B cell (primary cell): ENCODE data around the gene NOC4L. TPM values are rescaled to one million over a fixed set of nuclear protein-coding genes. Genes with fewer than 3 reads are reported as not detected.

Source experiments
- ATAC-seq: fragments of 200-7000 bp; cut with Tn5 transposase; one replicate; pipeline ENCODE4 v1.10.0; 2021; ENCODE audit warnings: low read depth, mild to moderate bottlenecking, moderate number of reproducible peaks, moderate library complexity
- CTCF ChIA-PET: fragments of 350-600 bp; sonication (Branson Sonifier 250); formaldehyde crosslinking; loops from one replicate; lab custom pipeline; 2021; ENCODE audit warnings: antibody characterized with exemption, inconsistent platforms; lab: Charles Lee
- POLR2A ChIA-PET: fragments of 350-600 bp; sonication (Branson Sonifier 250); formaldehyde crosslinking; loops from one replicate; lab custom pipeline; 2021; ENCODE audit warnings: antibody characterized with exemption; lab: Charles Lee
- DNase-seq: peaks from one replicate; pipeline ENCODE4 v3.0.0; 2013
- H2AFZ ChIP-seq: 2 replicates; pipeline ENCODE4 v1.6.1; 2012; ENCODE audit warnings: mild to moderate bottlenecking, low read depth, low read length; ENCODE audit not compliant: insufficient read depth, poor library complexity, severe bottlenecking
- H3K27ac ChIP-seq, 2 donors: 1 replicate in 1 of 2; 2 replicates in 1 of 2; pipeline ENCODE4 v1.5.1; 2012 to 2013; ENCODE audit warnings: low read length in 2 of 2, mild to moderate bottlenecking in 2 of 2, moderate library complexity in 1 of 2
- H3K27me3 ChIP-seq, 4 experiments: fragments of 200-600 bp in 1 of 4; sonication (generic) in 1 of 4; replicated peaks in 1 of 4; 1 replicate in 2 of 4; 2 replicates in 2 of 4; pipeline versions ENCODE4 v1.6.1 to v1.7.0; 2013 to 2016; ENCODE audit warnings: low read length in 3 of 4, mild to moderate bottlenecking in 2 of 4, mixed read lengths in 1 of 4, moderate library complexity in 1 of 4; ENCODE audit not compliant: insufficient read depth in 4 of 4, control insufficient read depth in 3 of 4; ENCODE audit errors: control extremely low read depth in 1 of 4
- H3K36me3 ChIP-seq, 2 experiments: replicated peaks in 1 of 2; 1 replicate in 1 of 2; 2 replicates in 1 of 2; pipeline versions ENCODE4 v1.6.1 to v1.7.1; 2013; ENCODE audit warnings: low read length in 1 of 2; ENCODE audit not compliant: insufficient read depth in 2 of 2, control insufficient read depth in 1 of 2; ENCODE audit errors: control extremely low read depth in 1 of 2, extremely low read depth in 1 of 2
- H3K4me1 ChIP-seq, 2 donors: fragments of 200-600 bp in 1 of 2; sonication (generic) in 1 of 2; 1 replicate in 1 of 2; 2 replicates in 1 of 2; pipeline versions ENCODE4 v1.5.1 to v1.6.1; 2013 to 2017; ENCODE audit warnings: low read length in 2 of 2; ENCODE audit not compliant: control insufficient read depth in 2 of 2, insufficient read depth in 2 of 2
- H3K4me2 ChIP-seq: replicated peaks from 2 replicates; pipeline ENCODE3; 2012; ENCODE audit warnings: mild to moderate bottlenecking, low read depth, low read length; ENCODE audit not compliant: poor library complexity, severe bottlenecking
- H3K4me3 ChIP-seq, 5 experiments: fragments of 200-600 bp in 1 of 5; sonication (generic) in 1 of 5; 1 replicate in 3 of 5; 2 replicates in 2 of 5; pipeline versions ENCODE4 v1.5.1 to v1.7.0; 2011 to 2016; ENCODE audit warnings: low read length in 4 of 5, mild to moderate bottlenecking in 4 of 5, low read depth in 2 of 5, control low read depth in 1 of 5, moderate library complexity in 1 of 5; ENCODE audit not compliant: insufficient read depth in 1 of 5; ENCODE audit errors: control extremely low read depth in 1 of 5, extremely low read depth in 1 of 5
- H3K79me2 ChIP-seq: fragments of 200-600 bp; sonication (generic); one replicate; pipeline ENCODE4 v1.6.0; 2016; ENCODE audit warnings: low read length; ENCODE audit not compliant: control insufficient read depth, insufficient read depth
- H3K9ac ChIP-seq: fragments of 200-600 bp; sonication (generic); 2 replicates; pipeline ENCODE4 v1.6.1; 2017; ENCODE audit warnings: mild to moderate bottlenecking, low read length, moderate library complexity
- H3K9me3 ChIP-seq, 3 donors: one replicate each; pipeline versions ENCODE4 v1.6.1 to v1.7.1; 2013; ENCODE audit warnings: low read length in 2 of 3; ENCODE audit not compliant: control insufficient read depth in 2 of 3, insufficient read depth in 1 of 3; ENCODE audit errors: control extremely low read depth in 1 of 3
- H4K20me1 ChIP-seq: 2 replicates; pipeline ENCODE4 v1.6.0; 2012; ENCODE audit warnings: mild to moderate bottlenecking, low read length; ENCODE audit not compliant: insufficient read depth, control insufficient read depth, poor library complexity, severe bottlenecking
- H3K27ac Mint-ChIP-seq: one replicate; pipeline ENCODE4 v1.8.0; 2021; ENCODE audit warnings: mixed read lengths
- H3K27me3 Mint-ChIP-seq: one replicate; pipeline ENCODE4 v1.8.0; 2021; ENCODE audit warnings: mixed read lengths
- H3K4me1 Mint-ChIP-seq: one replicate; pipeline ENCODE4 v1.8.0; 2021; ENCODE audit warnings: mixed read lengths
- H3K4me3 Mint-ChIP-seq: one replicate; pipeline ENCODE4 v1.8.0; 2021; ENCODE audit warnings: mixed read lengths
- H3K9me3 Mint-ChIP-seq: one replicate; pipeline ENCODE4 v1.8.0; 2022; ENCODE audit warnings: mixed read lengths; ENCODE audit not compliant: insufficient read depth
- CTCF ChIP-seq: fragments of 200-600 bp; IDR thresholded peaks from one replicate; pipeline ENCODE4 v1.8.0; 2022; ENCODE audit warnings: antibody characterized with exemption, mild to moderate bottlenecking
- EZH2 ChIP-seq: IDR thresholded peaks from 2 replicates; pipeline ENCODE4 v1.6.1; 2012; ENCODE audit warnings: borderline replicate concordance, low read depth, mild to moderate bottlenecking, moderate library complexity, low read length; ENCODE audit not compliant: insufficient read depth, poor library complexity, severe bottlenecking
- WGBS: methylation state at CpG from one replicate; pipeline ENCODE4 v1.1.5; 2013; ENCODE audit warnings: missing lambda C conversion rate; ENCODE audit not compliant: insufficient coverage; 5-methylcytosine and 5-hydroxymethylcytosine counted together
- intact Hi-C: fragments of 100-400 bp; cut with micrococcal nuclease; formaldehyde crosslinking; loops from one replicate; pipeline ENCODE4 v1.10.0; 2022
- polyA plus RNA-seq: library from polyadenylated mRNA; depleted of rRNA; stranded (reverse); fragments of >200 nt; gene quantifications from 2 replicates; pipeline ENCODE4 v1.2.3, GENCODE V29; 2012
- total RNA-seq, 2 donors: library from RNA; stranded (reverse); fragments of 120-200 nt in 1 of 2; gene quantifications; 1 replicate in 1 of 2; 2 replicates in 1 of 2; pipeline versions ENCODE4 v1.2.3 to v1.2.4, GENCODE V29; 2013 to 2022

The NOC4L gene
- total and polyA plus RNA-seq, 2 donors (not counting 1 experiment from before 2014, with no cell fraction given): 13.1 to 21.9 TPM

GRCh38 chr12:132154341-132154761 is 10.1 kb downstream of the NOC4L start:
- 68% methylated on average over 18 of the region's 21 CpGs for WGBS
- DNase-seq: no peak
- POLR2A ChIA-PET: interaction anchor here (1.0 kb wide), 1 partner anchor 461 kb away, joined by 3 read pairs; no protein-coding TSS in a partner anchor
- H3K9me3 ChIP-seq: no peaks in the 10 kb centered on the region
- peak overlapping the region; percentile 64 for H3K4me2 ChIP-seq
- H3K4me3 ChIP-seq: peak overlapping the region in 1 of 5 experiments; percentile 37
- intact Hi-C loops: loop anchor here (1.0 to 2.0 kb wide), 4 partner anchors 35 to 407 kb away; no protein-coding TSS in a partner anchor
- no peak for ATAC-seq
- peaks cover 17% of the 10 kb centered on the region for H3K79me2 ChIP-seq
- TF ChIP-seq EZH2 (no peak), CTCF (no peak)
- no peak overlapping the region for H3K27ac ChIP-seq
- H2AFZ ChIP-seq: peak overlapping the region; percentile 39
- H3K4me1 Mint-ChIP-seq: peaks cover 9% of the 10 kb centered on the region
- H3K4me3 Mint-ChIP-seq: peak overlapping the region; percentile 54
- H3K4me1 ChIP-seq: peaks cover 3 to 11% of the 10 kb centered on the region in 2 donors
- CTCF ChIA-PET: interaction anchor here (0.6 to 2.4 kb wide), 25 partner anchors 9 to 484 kb away, joined by 3 to 55 read pairs (median 5); partner anchors contain the start of gene P2RX2
- no peaks in the 10 kb centered on the region for H3K9me3 Mint-ChIP-seq
- H3K27me3 Mint-ChIP-seq: no peaks in the 10 kb centered on the region
- H3K9ac ChIP-seq: peak overlapping the region; percentile 32
- H3K27me3 ChIP-seq: no peaks in the 10 kb centered on the region
- peaks cover 13% of the 10 kb centered on the region for H4K20me1 ChIP-seq
- H3K36me3 ChIP-seq: peaks cover 7 to 38% of the 10 kb centered on the region in 2 experiments
- no peak overlapping the region for H3K27ac Mint-ChIP-seq

GRCh38 chr12:132154941-132155770 is 10.9 kb downstream of the NOC4L start:
- Histone ChIP-seq H3K79me2 (peaks cover 17% of the 10 kb centered on the region), H3K9ac (no peak overlapping the region), H2AFZ (no peak overlapping the region), H3K4me2 (no peak overlapping the region), H3K4me1 (peaks cover 3 to 11% of the 10 kb centered on the region in 2 donors), H3K27me3 (no peaks in the 10 kb centered on the region), H3K36me3 (peaks cover 7 to 38% of the 10 kb centered on the region in 2 experiments), H3K9me3 (no peaks in the 10 kb centered on the region), H3K4me3 (no peak overlapping the region), H3K27ac (no peak overlapping the region), H4K20me1 (peaks cover 13% of the 10 kb centered on the region)
- ChIA-PET CTCF (interaction anchor here (0.7 to 2.4 kb wide), 3 partner anchors 260 to 483 kb away, joined by 3 to 20 read pairs (median 4); no protein-coding TSS in a partner anchor), POLR2A (no interaction called here)
- Mint-ChIP-seq H3K27me3 (no peaks in the 10 kb centered on the region), H3K4me3 (no peak overlapping the region), H3K9me3 (no peaks in the 10 kb centered on the region), H3K4me1 (peaks cover 9% of the 10 kb centered on the region), H3K27ac (no peak overlapping the region)
- intact Hi-C loops: loop anchor here (1.0 to 2.0 kb wide), 4 partner anchors 34 to 406 kb away; no protein-coding TSS in a partner anchor
- DNase-seq: no peak
- TF ChIP-seq EZH2: no peak
- no peak for TF ChIP-seq CTCF
- WGBS: 96% methylated on average over 43 of the region's 51 CpGs
- no peak for ATAC-seq
